ENCODE results near the gene LIPI. TPM values are rescaled to one million over a fixed set of nuclear protein-coding genes. Genes with fewer than 3 reads are reported as not detected.
A peak's percentile ranks its signal among the peaks of the same experiment; 100 is the strongest.

The LIPI gene
- total RNA-seq, 4 donors from 2014 or later = not detected

- H3K9me3 ChIP-seq = no peaks in the 10 kb centered on the region
- TF ChIP-seq EP300 (IDR thresholded peaks at IDR 0.05) (no peak), CTCF (IDR thresholded peaks at IDR 0.05) (no peak), POLR2A (IDR thresholded peaks at IDR 0.05; ENCODE audit: low read depth) (no peak), POLR2AphosphoS5 (IDR thresholded peaks at IDR 0.05) (no peak)
- H3K36me3 ChIP-seq = no peaks in the 10 kb centered on the region
- H3K4me3 ChIP-seq = no peak overlapping the region
- no peaks in the 10 kb centered on the region for H3K27me3 ChIP-seq
- no peak for DNase-seq (ENCODE audit: extremely low spot score)
- H3K4me1 ChIP-seq = no peaks in the 10 kb centered on the region
- H3K27ac ChIP-seq (replicated peaks in 1 of 4) = no peak overlapping the region
- intact Hi-C loops (cut with DNase I) = no loop called here
- WGBS = 52% methylated on average over 3 of the region's 3 CpGs
These were observed 25.4 kb upstream of the LIPI start for GRCh38 chr21:14236180-14236579.

GRCh38 chr21:14235101-14235500 lies 24.3 kb upstream of the LIPI start:
- intact Hi-C loops (cut with DNase I) = no loop called here
- Histone ChIP-seq H3K4me3 (no peak overlapping the region), H3K27ac (replicated peaks in 1 of 4) (no peak overlapping the region), H3K27me3 (no peaks in the 10 kb centered on the region), H3K36me3 (no peaks in the 10 kb centered on the region), H3K4me1 (no peaks in the 10 kb centered on the region), H3K9me3 (no peaks in the 10 kb centered on the region)
- 76% methylated on average over 5 of the region's 5 CpGs for WGBS
- DNase-seq (ENCODE audit: extremely low spot score) = no peak
- no peak for TF ChIP-seq EP300 (IDR thresholded peaks at IDR 0.05)
- no peak for TF ChIP-seq POLR2AphosphoS5 (IDR thresholded peaks at IDR 0.05)
- no peak for TF ChIP-seq CTCF (IDR thresholded peaks at IDR 0.05)

- Histone ChIP-seq H3K9me3 (peaks cover 0 to 16% (median 12%) of the 10 kb centered on the region in 4 donors), H3K27me3 (no peaks in the 10 kb centered on the region), H3K27ac (replicated peaks in 1 of 4) (no peak overlapping the region), H3K4me1 (no peaks in the 10 kb centered on the region), H3K36me3 (no peaks in the 10 kb centered on the region), H3K4me3 (no peak overlapping the region)
- no peak for DNase-seq (ENCODE audit: extremely low spot score)
- intact Hi-C loops (cut with DNase I) = no loop called here
- WGBS = 67% methylated on average over 1 of the region's 1 CpG
- TF ChIP-seq POLR2A (IDR thresholded peaks at IDR 0.05; ENCODE audit: low read depth) (no peak), EP300 (IDR thresholded peaks at IDR 0.05) (no peak), CTCF (IDR thresholded peaks at IDR 0.05) (no peak), POLR2AphosphoS5 (IDR thresholded peaks at IDR 0.05) (no peak)
These were observed 18.6 kb upstream of the LIPI start for GRCh38 chr21:14229399-14229798.

GRCh38 chr21:14223365-14223764 lies 12.6 kb upstream of the LIPI start:
- H3K36me3 ChIP-seq = no peaks in the 10 kb centered on the region
- no peak overlapping the region for H3K27ac ChIP-seq (replicated peaks in 1 of 4)
- intact Hi-C loops (cut with DNase I) = no loop called here
- 96% methylated on average over 1 of the region's 1 CpG for WGBS
- H3K27me3 ChIP-seq = no peaks in the 10 kb centered on the region
- H3K4me1 ChIP-seq = no peaks in the 10 kb centered on the region
- H3K9me3 ChIP-seq = peaks cover 0 to under 1% (median 0%) of the 10 kb centered on the region in 4 donors
- TF ChIP-seq POLR2A (IDR thresholded peaks at IDR 0.05; ENCODE audit: low read depth) = no peak
- no peak for TF ChIP-seq EP300 (IDR thresholded peaks at IDR 0.05)
- TF ChIP-seq CTCF (IDR thresholded peaks at IDR 0.05) = no peak
- TF ChIP-seq POLR2AphosphoS5 (IDR thresholded peaks at IDR 0.05) = no peak
- H3K4me3 ChIP-seq = no peak overlapping the region
- DNase-seq (ENCODE audit: extremely low spot score) = no peak

- under 1% methylated on average over 33 of the region's 55 CpGs for WGBS
- H3K27me3 ChIP-seq = peaks cover 0 to 26% (median 5%) of the 10 kb centered on the region in 4 donors
- intact Hi-C loops (cut with DNase I) = no loop called here
- no peaks in the 10 kb centered on the region for H3K9me3 ChIP-seq
- peaks cover 7 to 14% (median 10%) of the 10 kb centered on the region in 4 donors for H3K4me1 ChIP-seq
- no peak within 1 kb of the TSS for H3K27ac ChIP-seq (replicated peaks in 1 of 4)
- TF ChIP-seq POLR2AphosphoS5 (IDR thresholded peaks at IDR 0.05) = peak in 1 of 2 donors; percentile 23
- no peak for TF ChIP-seq POLR2A (IDR thresholded peaks at IDR 0.05; ENCODE audit: low read depth)
- H3K36me3 ChIP-seq = no peaks in the 10 kb centered on the region
- no peak for DNase-seq (ENCODE audit: extremely low spot score)
- H3K4me3 ChIP-seq = peak within 1 kb of the TSS; percentile 53 to 67 (median 60)
These were observed 5.4 kb upstream of the LIPI start, which contains the start of gene RBM11 for GRCh38 chr21:14215971-14216641. Gene RBM11, plus strand, starts transcription at chr21:14216157. Its CDS starts 30 bp downstream, at chr21:14216187.

Data from esophagus muscularis mucosa (tissue), 4 donors.